B cell (primary cell): ENCODE measurements around the gene GNG11. TPM values are rescaled to one million over a fixed set of nuclear protein-coding genes. Genes with fewer than 3 reads are reported as not detected.

Experiments used
- ATAC-seq: fragments of 200-7000 bp; cut with Tn5 transposase; one replicate; pipeline ENCODE4 v1.10.0; 2021; ENCODE audit warnings: low read depth, mild to moderate bottlenecking, moderate number of reproducible peaks, moderate library complexity
- CTCF ChIA-PET: fragments of 350-600 bp; sonication (Branson Sonifier 250); formaldehyde crosslinking; loops from one replicate; lab custom pipeline; 2021; ENCODE audit warnings: antibody characterized with exemption, inconsistent platforms; lab: Charles Lee
- POLR2A ChIA-PET: fragments of 350-600 bp; sonication (Branson Sonifier 250); formaldehyde crosslinking; loops from one replicate; lab custom pipeline; 2021; ENCODE audit warnings: antibody characterized with exemption; lab: Charles Lee
- DNase-seq: peaks from one replicate; pipeline ENCODE4 v3.0.0; 2013
- H2AFZ ChIP-seq: 2 replicates; pipeline ENCODE4 v1.6.1; 2012; ENCODE audit warnings: mild to moderate bottlenecking, low read depth, low read length; ENCODE audit not compliant: insufficient read depth, poor library complexity, severe bottlenecking
- H3K27ac ChIP-seq, 2 donors: 1 replicate in 1 of 2; 2 replicates in 1 of 2; pipeline ENCODE4 v1.5.1; 2012 to 2013; ENCODE audit warnings: low read length in 2 of 2, mild to moderate bottlenecking in 2 of 2, moderate library complexity in 1 of 2
- H3K27me3 ChIP-seq, 4 experiments: fragments of 200-600 bp in 1 of 4; sonication (generic) in 1 of 4; replicated peaks in 1 of 4; 1 replicate in 2 of 4; 2 replicates in 2 of 4; pipeline versions ENCODE4 v1.6.1 to v1.7.0; 2013 to 2016; ENCODE audit warnings: low read length in 3 of 4, mild to moderate bottlenecking in 2 of 4, mixed read lengths in 1 of 4, moderate library complexity in 1 of 4; ENCODE audit not compliant: insufficient read depth in 4 of 4, control insufficient read depth in 3 of 4; ENCODE audit errors: control extremely low read depth in 1 of 4
- H3K36me3 ChIP-seq, 2 experiments: replicated peaks in 1 of 2; 1 replicate in 1 of 2; 2 replicates in 1 of 2; pipeline versions ENCODE4 v1.6.1 to v1.7.1; 2013; ENCODE audit warnings: low read length in 1 of 2; ENCODE audit not compliant: insufficient read depth in 2 of 2, control insufficient read depth in 1 of 2; ENCODE audit errors: control extremely low read depth in 1 of 2, extremely low read depth in 1 of 2
- H3K4me1 ChIP-seq, 2 donors: fragments of 200-600 bp in 1 of 2; sonication (generic) in 1 of 2; 1 replicate in 1 of 2; 2 replicates in 1 of 2; pipeline versions ENCODE4 v1.5.1 to v1.6.1; 2013 to 2017; ENCODE audit warnings: low read length in 2 of 2; ENCODE audit not compliant: control insufficient read depth in 2 of 2, insufficient read depth in 2 of 2
- H3K4me2 ChIP-seq: replicated peaks from 2 replicates; pipeline ENCODE3; 2012; ENCODE audit warnings: mild to moderate bottlenecking, low read depth, low read length; ENCODE audit not compliant: poor library complexity, severe bottlenecking
- H3K4me3 ChIP-seq, 5 experiments: fragments of 200-600 bp in 1 of 5; sonication (generic) in 1 of 5; 1 replicate in 3 of 5; 2 replicates in 2 of 5; pipeline versions ENCODE4 v1.5.1 to v1.7.0; 2011 to 2016; ENCODE audit warnings: low read length in 4 of 5, mild to moderate bottlenecking in 4 of 5, low read depth in 2 of 5, control low read depth in 1 of 5, moderate library complexity in 1 of 5; ENCODE audit not compliant: insufficient read depth in 1 of 5; ENCODE audit errors: control extremely low read depth in 1 of 5, extremely low read depth in 1 of 5
- H3K79me2 ChIP-seq: fragments of 200-600 bp; sonication (generic); one replicate; pipeline ENCODE4 v1.6.0; 2016; ENCODE audit warnings: low read length; ENCODE audit not compliant: control insufficient read depth, insufficient read depth
- H3K9ac ChIP-seq: fragments of 200-600 bp; sonication (generic); 2 replicates; pipeline ENCODE4 v1.6.1; 2017; ENCODE audit warnings: mild to moderate bottlenecking, low read length, moderate library complexity
- H3K9me3 ChIP-seq, 3 donors: one replicate each; pipeline versions ENCODE4 v1.6.1 to v1.7.1; 2013; ENCODE audit warnings: low read length in 2 of 3; ENCODE audit not compliant: control insufficient read depth in 2 of 3, insufficient read depth in 1 of 3; ENCODE audit errors: control extremely low read depth in 1 of 3
- H4K20me1 ChIP-seq: 2 replicates; pipeline ENCODE4 v1.6.0; 2012; ENCODE audit warnings: mild to moderate bottlenecking, low read length; ENCODE audit not compliant: insufficient read depth, control insufficient read depth, poor library complexity, severe bottlenecking
- H3K27ac Mint-ChIP-seq: one replicate; pipeline ENCODE4 v1.8.0; 2021; ENCODE audit warnings: mixed read lengths
- H3K27me3 Mint-ChIP-seq: one replicate; pipeline ENCODE4 v1.8.0; 2021; ENCODE audit warnings: mixed read lengths
- H3K4me1 Mint-ChIP-seq: one replicate; pipeline ENCODE4 v1.8.0; 2021; ENCODE audit warnings: mixed read lengths
- H3K4me3 Mint-ChIP-seq: one replicate; pipeline ENCODE4 v1.8.0; 2021; ENCODE audit warnings: mixed read lengths
- H3K9me3 Mint-ChIP-seq: one replicate; pipeline ENCODE4 v1.8.0; 2022; ENCODE audit warnings: mixed read lengths; ENCODE audit not compliant: insufficient read depth
- CTCF ChIP-seq: fragments of 200-600 bp; IDR thresholded peaks from one replicate; pipeline ENCODE4 v1.8.0; 2022; ENCODE audit warnings: antibody characterized with exemption, mild to moderate bottlenecking
- EZH2 ChIP-seq: IDR thresholded peaks from 2 replicates; pipeline ENCODE4 v1.6.1; 2012; ENCODE audit warnings: borderline replicate concordance, low read depth, mild to moderate bottlenecking, moderate library complexity, low read length; ENCODE audit not compliant: insufficient read depth, poor library complexity, severe bottlenecking
- WGBS: methylation state at CpG from one replicate; pipeline ENCODE4 v1.1.5; 2013; ENCODE audit warnings: missing lambda C conversion rate; ENCODE audit not compliant: insufficient coverage; 5-methylcytosine and 5-hydroxymethylcytosine counted together
- intact Hi-C: fragments of 100-400 bp; cut with micrococcal nuclease; formaldehyde crosslinking; loops from one replicate; pipeline ENCODE4 v1.10.0; 2022
- polyA plus RNA-seq: library from polyadenylated mRNA; depleted of rRNA; stranded (reverse); fragments of >200 nt; gene quantifications from 2 replicates; pipeline ENCODE4 v1.2.3, GENCODE V29; 2012
- total RNA-seq, 2 donors: library from RNA; stranded (reverse); fragments of 120-200 nt in 1 of 2; gene quantifications; 1 replicate in 1 of 2; 2 replicates in 1 of 2; pipeline versions ENCODE4 v1.2.3 to v1.2.4, GENCODE V29; 2013 to 2022

Gene GNG11
- total and polyA plus RNA-seq, 2 donors (not counting 1 experiment from before 2014, with no cell fraction given) = 0.37 to 1.7 TPM

DNA sequence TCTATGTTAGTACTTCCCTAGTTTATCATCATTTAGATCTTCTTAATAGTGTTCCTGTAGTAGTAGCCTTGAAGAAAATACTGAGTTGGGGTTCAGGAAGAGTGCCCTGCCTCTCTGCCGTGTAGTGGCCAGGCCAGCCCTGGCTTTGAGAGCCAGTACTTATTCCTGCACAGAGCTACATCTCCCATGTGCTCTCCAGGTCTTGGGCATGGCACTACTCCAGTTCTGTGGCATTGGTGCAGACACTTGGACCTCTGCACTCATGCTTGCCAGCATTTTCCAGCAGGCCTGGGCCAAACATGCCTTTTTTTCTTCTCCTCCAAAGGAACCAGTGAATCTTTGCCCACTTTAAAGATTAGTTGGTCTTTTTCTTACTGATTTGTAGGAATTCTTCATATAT, 5.3 kb downstream of the GNG11 start:
- Mint-ChIP-seq H3K4me3 (no peak overlapping the region), H3K27me3 (no peaks in the 10 kb centered on the region), H3K9me3 (no peaks in the 10 kb centered on the region), H3K27ac (no peak overlapping the region), H3K4me1 (peaks cover 19% of the 10 kb centered on the region)
- Histone ChIP-seq H2AFZ (no peak overlapping the region), H3K9me3 (no peaks in the 10 kb centered on the region), H3K27me3 (peaks cover 0 to 2% (median 0%) of the 10 kb centered on the region in 4 experiments), H4K20me1 (no peaks in the 10 kb centered on the region), H3K27ac (no peak overlapping the region), H3K36me3 (no peaks in the 10 kb centered on the region), H3K4me1 (peaks cover 6 to 8% of the 10 kb centered on the region in 2 donors), H3K4me2 (no peak overlapping the region), H3K9ac (no peak overlapping the region), H3K4me3 (no peak overlapping the region), H3K79me2 (no peaks in the 10 kb centered on the region)
- ChIA-PET POLR2A (no interaction called here), CTCF (interaction anchor here (1.1 kb wide), 1 partner anchor 83 kb away, joined by 3 read pairs; no protein-coding TSS in a partner anchor)
- intact Hi-C loops = no loop called here
- TF ChIP-seq EZH2 (no peak), CTCF (no peak)
- ATAC-seq (no peak), DNase-seq (no peak)
- WGBS = 75% methylated on average over 1 of the region's 1 CpG

- ChIA-PET POLR2A (no interaction called here), CTCF (interaction anchor here (1.1 kb wide), 1 partner anchor 83 kb away, joined by 3 read pairs; no protein-coding TSS in a partner anchor)
- no peak overlapping the region for H2AFZ ChIP-seq
- TF ChIP-seq CTCF (no peak), EZH2 (no peak)
- Mint-ChIP-seq H3K9me3 (no peaks in the 10 kb centered on the region), H3K4me1 (peaks cover 13% of the 10 kb centered on the region), H3K4me3 (no peak overlapping the region), H3K27me3 (no peaks in the 10 kb centered on the region), H3K27ac (no peak overlapping the region)
- intact Hi-C loops = no loop called here
- H3K9me3 ChIP-seq = no peaks in the 10 kb centered on the region
- WGBS = 94% methylated on average over 3 of the region's 3 CpGs
- H3K27me3 ChIP-seq = no peaks in the 10 kb centered on the region
- no peaks in the 10 kb centered on the region for H3K79me2 ChIP-seq
- no peak overlapping the region for H3K9ac ChIP-seq
- H3K4me1 ChIP-seq = peaks cover 0 to 3% of the 10 kb centered on the region in 2 donors
- no peak for DNase-seq
- H3K4me3 ChIP-seq = no peak overlapping the region
- no peak overlapping the region for H3K27ac ChIP-seq
- no peaks in the 10 kb centered on the region for H3K36me3 ChIP-seq
- no peak for ATAC-seq
- H4K20me1 ChIP-seq = no peaks in the 10 kb centered on the region
- H3K4me2 ChIP-seq = no peak overlapping the region
Observed at GRCh38 chr7:93927585-93927984, 6.0 kb downstream of the GNG11 start.
